Testis (tissue), 3 donors: Measurements from ENCODE around the gene CDKAL1. TPM values are rescaled to one million over a fixed set of nuclear protein-coding genes. Genes with fewer than 3 reads are reported as not detected.
A peak's percentile ranks its signal among the peaks of the same experiment; 100 is the strongest.
"Not testable (repeated sequence)": the region's sequence is repeated elsewhere in the genome, so short reads cannot be mapped to it uniquely, and the experiment has no call there.

Experiments used
- DNase-seq: peaks from one replicate; pipeline ENCODE4 v3.0.0-alpha.2; 2019
- H3K27ac ChIP-seq, 2 donors: fragments of 200-600 bp; sonication (generic); one replicate each; pipeline ENCODE4 v1.5.1; 2019
- H3K27me3 ChIP-seq: fragments of 200-600 bp; sonication (generic); one replicate; pipeline ENCODE4 v1.5.1; 2019
- H3K36me3 ChIP-seq: fragments of 200-600 bp; sonication (generic); one replicate; pipeline ENCODE4 v1.5.1; 2017; ENCODE audit warnings: low read depth; ENCODE audit errors: missing control alignments
- H3K4me1 ChIP-seq: fragments of 200-600 bp; sonication (generic); one replicate; pipeline ENCODE4 v1.5.1; 2019
- H3K4me3 ChIP-seq, 2 donors: fragments of 200-600 bp; sonication (generic); one replicate each; pipeline ENCODE4 v1.5.1; 2017 to 2019
- H3K9me3 ChIP-seq: fragments of 200-600 bp; sonication (generic); one replicate; pipeline ENCODE4 v1.5.1; 2017
- POLR2A ChIP-seq: fragments of 450-650 bp; IDR thresholded peaks from one replicate; pipeline ENCODE4 v1.6.1; 2017; ENCODE audit warnings: antibody characterized with exemption, mild to moderate bottlenecking, moderate library complexity
- WGBS, 2 donors: methylation state at CpG; one replicate each; pipeline ENCODE4 v1.1.5; 2018; 5-methylcytosine and 5-hydroxymethylcytosine counted together
- intact Hi-C: fragments of 100-400 bp; cut with DNase I; formaldehyde crosslinking; loops from one replicate; pipeline ENCODE4 v1.15.1; 2023; ENCODE audit warnings: low total_unique reads
- polyA plus RNA-seq: library from polyadenylated mRNA; stranded (reverse); fragments of 350-450 nt; fragmentation: Illumina TruSeq; extraction: RNeasy Lipid Tissue Mini Kit (QIAGEN cat#74804); gene quantifications from one replicate; pipeline ENCODE4 v1.2.3, GENCODE V29; 2014; ENCODE audit warnings: low read depth, low replicate concordance; ENCODE audit not compliant: insufficient read depth
- total RNA-seq, 2 donors: library from RNA; depleted of rRNA; stranded (reverse); fragments of >200 nt; gene quantifications; one replicate each; pipeline ENCODE4 v1.2.3, GENCODE V29; 2016
- TF ChIP-seq, protein P1 (sequence below), 3 experiments: fragments of 450-650 bp in 2 of 3; fragments of 200-600 bp in 1 of 3; sonication (generic) in 1 of 3; IDR thresholded peaks; one replicate each; pipeline ENCODE4 v1.5.1; 2016 to 2019; ENCODE audit warnings: antibody characterized with exemption in 3 of 3, mild to moderate bottlenecking in 2 of 3, moderate library complexity in 1 of 3

Gene CDKAL1
- total and polyA plus RNA-seq, 3 donors from 2014 or later: 11.1 to 18.5 (median 16.1) TPM

DNA sequence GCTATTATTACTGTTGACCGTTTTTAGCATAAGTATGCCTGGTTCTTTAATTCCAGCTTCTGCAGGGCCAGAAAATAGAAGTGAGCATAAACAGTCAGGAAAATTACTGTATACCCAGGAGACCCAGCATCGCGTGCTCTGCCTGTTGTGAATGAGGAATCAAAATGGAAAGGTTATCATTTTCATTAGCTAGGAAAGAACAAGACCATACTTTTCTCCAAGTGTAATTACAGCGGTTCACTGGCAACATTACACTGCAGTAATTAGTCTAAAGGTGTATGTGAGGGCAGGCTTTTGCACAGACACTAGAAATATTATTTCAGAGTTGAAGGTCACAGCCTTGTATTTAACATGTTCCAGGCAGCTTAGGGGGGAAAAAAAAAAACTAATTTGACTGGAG lies 655.5 kb downstream of the CDKAL1 start:
- no peaks in the 10 kb centered on the region for H3K27me3 ChIP-seq
- H3K9me3 ChIP-seq: no peaks in the 10 kb centered on the region
- no peak for DNase-seq
- H3K4me3 ChIP-seq: no peak overlapping the region
- no peaks in the 10 kb centered on the region for H3K4me1 ChIP-seq
- intact Hi-C loops: no loop called here
- TF ChIP-seq, protein P1, sequence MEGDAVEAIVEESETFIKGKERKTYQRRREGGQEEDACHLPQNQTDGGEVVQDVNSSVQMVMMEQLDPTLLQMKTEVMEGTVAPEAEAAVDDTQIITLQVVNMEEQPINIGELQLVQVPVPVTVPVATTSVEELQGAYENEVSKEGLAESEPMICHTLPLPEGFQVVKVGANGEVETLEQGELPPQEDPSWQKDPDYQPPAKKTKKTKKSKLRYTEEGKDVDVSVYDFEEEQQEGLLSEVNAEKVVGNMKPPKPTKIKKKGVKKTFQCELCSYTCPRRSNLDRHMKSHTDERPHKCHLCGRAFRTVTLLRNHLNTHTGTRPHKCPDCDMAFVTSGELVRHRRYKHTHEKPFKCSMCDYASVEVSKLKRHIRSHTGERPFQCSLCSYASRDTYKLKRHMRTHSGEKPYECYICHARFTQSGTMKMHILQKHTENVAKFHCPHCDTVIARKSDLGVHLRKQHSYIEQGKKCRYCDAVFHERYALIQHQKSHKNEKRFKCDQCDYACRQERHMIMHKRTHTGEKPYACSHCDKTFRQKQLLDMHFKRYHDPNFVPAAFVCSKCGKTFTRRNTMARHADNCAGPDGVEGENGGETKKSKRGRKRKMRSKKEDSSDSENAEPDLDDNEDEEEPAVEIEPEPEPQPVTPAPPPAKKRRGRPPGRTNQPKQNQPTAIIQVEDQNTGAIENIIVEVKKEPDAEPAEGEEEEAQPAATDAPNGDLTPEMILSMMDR (IDR thresholded peaks at IDR 0.05): no peak
- TF ChIP-seq POLR2A: no peak
- H3K27ac ChIP-seq: no peak overlapping the region
- 50 to 53% methylated on average over 4 of the region's 4 CpGs for WGBS, 2 donors
- no peaks in the 10 kb centered on the region for H3K36me3 ChIP-seq

DNA sequence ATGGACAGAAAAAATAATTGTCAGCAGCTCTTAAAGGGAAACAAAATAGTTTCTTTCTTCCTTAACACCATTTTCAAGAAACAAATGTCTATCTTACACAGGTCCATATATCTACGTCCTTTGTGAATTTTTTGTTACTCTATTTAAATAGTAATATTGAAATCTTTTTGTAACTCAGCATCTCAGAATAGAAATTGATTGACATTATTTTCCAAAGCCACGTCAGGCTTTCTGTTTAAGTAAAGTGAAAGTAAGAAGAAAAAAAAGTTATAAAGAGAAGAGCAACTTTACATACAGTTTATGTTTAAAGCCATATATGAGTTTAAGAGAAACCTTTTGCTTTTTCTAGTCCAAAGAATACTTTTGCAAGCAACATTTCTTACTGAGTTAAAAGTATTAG lies 656.4 kb downstream of the CDKAL1 start:
- Histone ChIP-seq H3K4me3 (no peak overlapping the region), H3K4me1 (no peaks in the 10 kb centered on the region), H3K9me3 (no peaks in the 10 kb centered on the region), H3K27ac (no peak overlapping the region), H3K36me3 (no peaks in the 10 kb centered on the region), H3K27me3 (no peaks in the 10 kb centered on the region)
- 60 to 66% methylated on average over 2 of the region's 2 CpGs for WGBS, 2 donors
- intact Hi-C loops: no loop called here
- no peak for TF ChIP-seq POLR2A
- TF ChIP-seq, protein P1 (IDR thresholded peaks at IDR 0.05): no peak
- DNase-seq: no peak

DNA sequence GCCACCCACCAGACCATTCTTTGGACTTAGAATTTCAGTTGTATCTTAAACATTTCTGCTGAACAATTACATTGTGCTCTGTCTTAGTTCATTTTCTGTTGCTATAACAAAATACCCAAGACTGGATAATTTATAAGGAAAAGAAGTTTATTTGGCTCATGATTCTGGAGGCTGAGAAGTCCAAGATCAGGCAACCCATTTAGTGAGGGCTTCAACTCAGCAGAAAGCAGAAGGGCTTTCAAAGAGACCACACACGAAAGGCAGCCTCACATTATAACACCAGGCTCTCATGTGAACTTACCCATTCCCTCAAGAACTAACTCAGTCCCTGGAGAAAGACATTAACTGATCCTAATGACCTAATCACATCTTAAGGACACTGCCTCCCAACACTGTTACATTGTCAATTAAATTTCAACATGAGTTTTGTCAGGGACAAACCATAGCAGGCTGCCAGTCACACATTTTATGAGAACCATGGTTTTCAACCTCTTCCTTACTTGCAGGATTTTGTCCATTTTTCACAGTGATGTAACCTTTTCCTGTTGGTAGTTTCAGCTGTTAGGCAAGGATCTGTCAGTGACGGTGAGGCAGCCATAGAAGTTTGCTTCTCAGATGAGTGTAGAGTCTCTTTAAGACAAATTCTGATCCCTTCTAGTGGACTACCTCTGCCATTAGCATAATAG lies 659.7 kb downstream of the CDKAL1 start:
- H3K27me3 ChIP-seq: no peaks in the 10 kb centered on the region
- WGBS, 2 donors: 75 to 83% methylated on average over 2 of the region's 2 CpGs
- no peak for DNase-seq
- intact Hi-C loops: no loop called here
- no peaks in the 10 kb centered on the region for H3K36me3 ChIP-seq
- peaks cover 3% of the 10 kb centered on the region for H3K4me1 ChIP-seq
- TF ChIP-seq POLR2A: no peak
- TF ChIP-seq, protein P1 (IDR thresholded peaks at IDR 0.05): no peak
- H3K9me3 ChIP-seq: no peaks in the 10 kb centered on the region
- H3K27ac ChIP-seq: peak overlapping the region in 1 of 2 donors; percentile 61
- H3K4me3 ChIP-seq: no peak overlapping the region

DNA sequence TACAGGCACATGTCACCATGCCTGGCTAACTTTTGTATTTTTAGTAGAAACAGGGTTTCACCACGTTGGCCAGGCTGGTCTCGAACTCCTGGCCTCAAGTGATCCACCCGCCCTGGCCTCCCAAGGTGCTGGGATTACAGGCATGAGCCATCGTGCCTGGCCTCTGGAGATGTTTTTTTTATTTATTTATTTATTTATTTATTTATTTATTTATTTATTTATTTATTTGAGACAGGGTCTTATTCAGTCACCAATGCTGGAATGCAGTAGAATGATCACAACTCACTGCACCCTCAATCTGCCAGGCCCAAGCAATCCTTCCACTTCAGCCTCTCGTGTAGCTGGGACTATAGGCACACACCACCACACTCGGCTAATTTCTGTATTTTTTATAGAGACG lies 661.0 kb downstream of the CDKAL1 start:
- 92 to 95% methylated on average over 7 of the region's 7 CpGs for WGBS, 2 donors
- intact Hi-C loops, DNase-seq, H3K27ac ChIP-seq, H3K36me3 ChIP-seq, H3K4me3 ChIP-seq, H3K4me1 ChIP-seq, H3K9me3 ChIP-seq, H3K27me3 ChIP-seq: not testable (repeated sequence)

DNA sequence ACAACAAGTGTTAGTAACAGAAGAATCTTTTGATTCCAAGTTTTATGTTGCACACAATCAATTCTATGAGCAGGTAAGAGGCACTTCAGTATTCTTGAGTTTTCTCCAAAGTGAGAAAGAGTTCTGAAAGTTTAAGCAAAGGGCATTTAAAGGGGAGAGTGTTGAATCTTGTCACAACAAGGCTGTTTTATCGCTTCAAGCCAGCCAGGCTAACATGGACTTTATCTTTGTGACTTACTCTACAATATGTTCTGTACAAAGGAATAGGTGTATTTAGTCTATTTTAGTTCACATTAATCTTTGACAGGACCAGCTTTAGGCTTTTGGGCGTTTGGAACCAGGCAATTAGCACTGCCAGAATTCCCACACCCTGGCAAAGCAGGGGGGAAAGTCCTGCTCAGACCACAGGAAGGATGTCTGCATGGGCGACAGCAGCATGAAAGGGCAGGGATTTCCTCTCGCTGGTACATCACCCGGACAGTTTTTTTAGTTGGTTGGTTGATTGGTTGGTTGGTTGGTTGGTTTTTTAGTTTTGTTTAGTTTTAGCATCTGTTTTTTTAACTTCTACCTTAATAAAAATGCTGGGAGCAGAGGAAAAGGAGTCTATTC lies 663.9 kb downstream of the CDKAL1 start:
- intact Hi-C loops: no loop called here
- DNase-seq: no peak
- no peaks in the 10 kb centered on the region for H3K36me3 ChIP-seq
- peaks cover 7% of the 10 kb centered on the region for H3K4me1 ChIP-seq
- H3K9me3 ChIP-seq: no peaks in the 10 kb centered on the region
- no peaks in the 10 kb centered on the region for H3K27me3 ChIP-seq
- WGBS, 2 donors: 70 to 73% methylated on average over 5 of the region's 5 CpGs
- TF ChIP-seq, protein P1 (IDR thresholded peaks at IDR 0.05): no peak
- no peak for TF ChIP-seq POLR2A
- no peak overlapping the region for H3K4me3 ChIP-seq
- peak overlapping the region; percentile 21 to 22 for H3K27ac ChIP-seq
